GM12878 (cell line): Measurements from ENCODE around the gene SCD5. TPM values are rescaled to one million over a fixed set of nuclear protein-coding genes. Genes with fewer than 3 reads are reported as not detected.

Source experiments
- ATAC-seq: fragments of 200-7000 bp; cut with Tn5 transposase; 3 replicates; pipeline ENCODE4 v1.9.1; 2020; ENCODE audit warnings: mild to moderate bottlenecking, moderate library complexity
- BruUV-seq: library from RNA; stranded (reverse); fragments of 400-500 nt; replicated peaks from 2 replicates; lab custom pipeline; 2021; lab: Mats Ljungman, UMichigan
- CTCF ChIA-PET: fragments of 300-600 bp; sonication (Branson Sonifier 250); formaldehyde crosslinking; extraction: SDS; loops from one replicate; lab custom pipeline; 2021; ENCODE audit warnings: inconsistent platforms; lab: Yijun Ruan, JAX
- POLR2A ChIA-PET: fragments of 350-600 bp; formaldehyde crosslinking; extraction: SDS; loops from one replicate; lab custom pipeline; 2021; ENCODE audit warnings: inconsistent platforms; lab: Charles Lee
- RAD21 ChIA-PET: fragments of 300-600 bp; sonication (Branson Sonifier 250); formaldehyde crosslinking; loops from one replicate; lab custom pipeline; 2023; ENCODE audit warnings: antibody characterized with exemption; ENCODE audit not compliant: unreplicated experiment; lab: Charles Lee
- SMC1A ChIA-PET: fragments of 300-600 bp; sonication (Branson Sonifier 250); formaldehyde crosslinking; loops from one replicate; lab custom pipeline; 2023; ENCODE audit not compliant: unreplicated experiment, uncharacterized antibody; lab: Charles Lee
- DNase-seq: peaks from one replicate; pipeline ENCODE4 v3.0.0-alpha.2; 2011; ENCODE audit warnings: low read depth, low spot score
- FAIRE-seq: peaks from 3 replicates; lab custom pipeline; 2011; peaks lifted over from hg19 to GRCh38; lab: Jason Lieb, UNC
- H2AFZ ChIP-seq: 2 replicates; pipeline ENCODE4 v1.6.0; 2011; ENCODE audit warnings: low read depth, low read length, control low read depth; ENCODE audit not compliant: control insufficient read depth
- H3K27ac ChIP-seq: 2 replicates; pipeline ENCODE4 v1.5.1; 2011; ENCODE audit warnings: control low read depth; ENCODE audit not compliant: control insufficient read depth, insufficient read depth
- H3K27me3 ChIP-seq, 2 experiments: replicated peaks in 1 of 2; 2 replicates each; pipeline versions ENCODE4 v1.6.0 to v1.6.1; 2011; ENCODE audit warnings: low read length in 1 of 2; ENCODE audit not compliant: control insufficient read depth in 2 of 2, insufficient read depth in 2 of 2
- H3K36me3 ChIP-seq, 2 experiments: 2 replicates each; pipeline ENCODE4 v1.5.1; 2011; ENCODE audit warnings: low read length in 1 of 2; ENCODE audit not compliant: control insufficient read depth in 2 of 2, insufficient read depth in 2 of 2
- H3K4me1 ChIP-seq: 2 replicates; pipeline ENCODE4 v1.6.1; 2011; ENCODE audit warnings: mild to moderate bottlenecking, low read length, moderate library complexity, mixed read lengths; ENCODE audit not compliant: control insufficient read depth, insufficient read depth
- H3K4me2 ChIP-seq: 2 replicates; pipeline ENCODE4 v1.6.0; 2011; ENCODE audit warnings: control low read depth; ENCODE audit not compliant: control insufficient read depth, insufficient read depth
- H3K4me3 ChIP-seq: fragments of 200-600 bp; sonication (generic); 2 replicates; pipeline ENCODE4 v1.5.1; 2016
- H3K79me2 ChIP-seq: 2 replicates; pipeline ENCODE4 v1.6.0; 2011; ENCODE audit warnings: low read length; ENCODE audit not compliant: control insufficient read depth, insufficient read depth
- H3K9ac ChIP-seq: 2 replicates; pipeline ENCODE4 v1.8.0; 2011; ENCODE audit warnings: low read length, control low read depth, mixed read lengths; ENCODE audit not compliant: control insufficient read depth, insufficient read depth
- H3K9me3 ChIP-seq: replicated peaks from 3 replicates; pipeline ENCODE4 v1.5.1; 2011; ENCODE audit warnings: mild to moderate bottlenecking, low read length; ENCODE audit not compliant: control insufficient read depth, insufficient read depth
- H4K20me1 ChIP-seq: 2 replicates; pipeline ENCODE4 v1.6.0; 2011; ENCODE audit not compliant: control insufficient read depth, insufficient read depth
- CBX3 ChIP-seq: fragments of 200-600 bp; sonication (generic); IDR thresholded peaks from 2 replicates; pipeline ENCODE4 v1.6.1; 2016; ENCODE audit warnings: low read depth, borderline replicate concordance
- CREM ChIP-seq: IDR thresholded peaks from 2 replicates; pipeline ENCODE4 v1.6.1; 2014; ENCODE audit warnings: antibody characterized with exemption, low read depth
- GABPA ChIP-seq: IDR thresholded peaks from 2 replicates; pipeline ENCODE4 v1.6.1; 2014; ENCODE audit warnings: antibody characterized with exemption, low read depth, mild to moderate bottlenecking, inconsistent platforms
- MTA2 ChIP-seq: fragments of 450-650 bp; IDR thresholded peaks from 2 replicates; pipeline ENCODE4 v1.6.1; 2016; ENCODE audit warnings: low read depth, mild to moderate bottlenecking, moderate library complexity
- MYC ChIP-seq: IDR thresholded peaks from 2 replicates; pipeline ENCODE4 v1.6.1; 2011; ENCODE audit warnings: mild to moderate bottlenecking, low read length, moderate library complexity, inconsistent platforms; ENCODE audit not compliant: insufficient read depth, insufficient replicate concordance, insufficient read length, severe bottlenecking
- NR2F1 ChIP-seq: fragments of 450-650 bp; conservative IDR thresholded peaks from 2 replicates; pipeline ENCODE4 v1.6.1; 2017; ENCODE audit warnings: mild to moderate bottlenecking
- PML ChIP-seq: IDR thresholded peaks from 2 replicates; pipeline ENCODE4 v1.6.1; 2012; ENCODE audit warnings: low read length, inconsistent platforms
- POLR2A ChIP-seq: IDR thresholded peaks from 2 replicates; pipeline ENCODE4 v1.6.1; 2011; ENCODE audit warnings: low read depth, mild to moderate bottlenecking, low read length
- POLR2AphosphoS2 ChIP-seq: IDR thresholded peaks from 2 replicates; pipeline ENCODE4 v1.6.1; 2011; ENCODE audit warnings: low read depth, mild to moderate bottlenecking, low read length, improper control_type of control experiment, moderate library complexity
- SMAD5 ChIP-seq: IDR thresholded peaks from 2 replicates; pipeline ENCODE4 v1.6.1; 2016; ENCODE audit warnings: antibody characterized with exemption, low read depth
- SREBF1 ChIP-seq: IDR thresholded peaks from 2 replicates; pipeline ENCODE4 v1.6.1; 2012; ENCODE audit warnings: mild to moderate bottlenecking, low read length
- STAT1 ChIP-seq: fragments of 450-650 bp; conservative IDR thresholded peaks from 2 replicates; pipeline ENCODE4 v1.6.1; 2014; ENCODE audit warnings: antibody characterized with exemption, mild to moderate bottlenecking
- WGBS: methylation state at CpG from one replicate; pipeline ENCODE4 v1.1.6; 2016; ENCODE audit warnings: low lambda C conversion rate; ENCODE audit not compliant: insufficient replicate concordance, insufficient coverage; ENCODE audit errors: missing lambda C conversion rate; 5-methylcytosine and 5-hydroxymethylcytosine counted together
- in situ Hi-C: fragments of 300-500 bp; cut with MboI; formaldehyde crosslinking; loops from 9 replicates; pipeline ENCODE4 v1.14.3; 2018; ENCODE audit warnings: mixed read lengths
- intact Hi-C: fragments of 100-400 bp; cut with micrococcal nuclease; formaldehyde crosslinking; loops from one replicate; pipeline ENCODE4 v1.14.2; 2022; ENCODE audit not compliant: unreplicated experiment
- polyA plus RNA-seq, 11 experiments: library from polyadenylated mRNA; depleted of rRNA in 4 of 11; unstranded in 6 of 11; stranded (reverse) in 5 of 11; fragments of >200 nt; fragmentation: Nextera tagmentation in 4 of 11; fragmentation: Illumina TruSeq in 1 of 11; extraction: Ambion mirVana in 4 of 11; extraction: Trizol in 1 of 11; gene quantifications; 1 replicate in 1 of 11; 2 replicates in 10 of 11; pipeline versions ENCODE4 v1.2.1 to v1.2.3, GENCODE V29; 2011 to 2016; ENCODE audit warnings: inconsistent platforms in 2 of 11, missing spikeins in 2 of 11, low read depth in 1 of 11
- total RNA-seq, 4 experiments: library from RNA; depleted of rRNA in 3 of 4; stranded (reverse); fragments of >200 nt in 3 of 4; fragmentation: Illumina TruSeq in 1 of 4; extraction: Trizol in 1 of 4; gene quantifications; 2 replicates each; pipeline versions ENCODE4 v1.2.1 to v1.2.3, GENCODE V29; 2013 to 2021
- TF ChIP-seq, protein P1 (sequence below): IDR thresholded peaks from 2 replicates; pipeline ENCODE4 v1.6.1; 2012; ENCODE audit warnings: low read depth, low read length, improper control_type of control experiment
- TF ChIP-seq, protein P2 (sequence below): fragments of 150-350 bp; IDR thresholded peaks from 2 replicates; pipeline ENCODE4 v1.6.1; 2014; ENCODE audit warnings: mild to moderate bottlenecking, low read depth, low read length
- TF ChIP-seq, protein P3 (sequence below): IDR thresholded peaks from 2 replicates; pipeline ENCODE4 v1.6.1; 2012; ENCODE audit warnings: low read length, inconsistent platforms

The SCD5 gene
- total and polyA plus RNA-seq, 10 of the 15 experiments (the other 5 are each of a cell fraction or from before 2014, with no cell fraction given): 2.4 to 15.0 (median 4.2) TPM

DNA sequence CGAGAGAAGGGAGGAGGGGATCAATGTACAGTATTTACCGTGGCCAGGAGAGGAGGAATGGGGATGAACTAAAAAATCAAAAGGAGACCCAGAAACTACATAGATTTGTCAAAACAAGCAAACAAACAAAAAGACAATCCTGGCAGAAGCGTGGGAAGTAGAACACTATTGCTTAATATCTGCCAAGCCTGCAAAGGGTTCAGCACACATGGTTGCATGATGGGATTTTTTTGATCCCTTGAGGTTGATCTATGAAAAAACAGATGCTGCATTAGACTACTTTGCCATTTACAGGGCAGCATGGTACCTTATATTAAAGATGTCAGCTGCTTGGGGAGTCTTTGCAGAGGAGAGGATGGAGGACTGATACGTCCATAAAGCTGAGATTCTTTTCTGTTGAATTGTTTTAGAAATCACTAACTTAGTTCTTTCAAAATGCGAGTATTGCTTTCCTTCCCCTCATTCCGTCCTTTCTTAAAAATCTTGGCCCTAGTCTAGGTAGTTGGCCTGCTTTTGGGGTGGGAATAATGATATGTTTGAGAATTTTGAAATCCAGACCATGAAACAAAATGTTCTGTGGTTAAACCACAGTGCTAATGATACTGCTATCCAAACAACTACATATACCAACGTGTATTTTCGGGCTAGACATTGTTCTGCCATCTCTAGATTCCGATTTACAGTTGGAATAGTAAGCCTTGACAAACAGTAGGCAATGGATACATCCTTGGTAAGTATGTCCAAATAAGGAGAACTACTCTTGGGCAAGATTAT lies 197.2 kb downstream of the SCD5 start:
- CTCF ChIA-PET: no interaction called here
- no peaks in the 10 kb centered on the region for H3K36me3 ChIP-seq
- H2AFZ ChIP-seq: no peak overlapping the region
- no TSS peak for BruUV-seq
- no peak for DNase-seq
- no peak overlapping the region for H3K27ac ChIP-seq
- no peaks in the 10 kb centered on the region; a peak in 2 of 4 replicates for H3K27me3 ChIP-seq
- RAD21 ChIA-PET: no interaction called here
- POLR2A ChIA-PET: no interaction called here
- no peaks in the 10 kb centered on the region for H3K9me3 ChIP-seq
- TF ChIP-seq MTA2 (no peak), GABPA (no peak), POLR2A (no peak), MYC (no peak), PML (no peak), NR2F1 (no peak), CREM (no peak), SREBF1 (no peak), POLR2AphosphoS2 (no peak), SMAD5 (no peak), CBX3 (no peak), STAT1 (no peak)
- TF ChIP-seq, protein P1, sequence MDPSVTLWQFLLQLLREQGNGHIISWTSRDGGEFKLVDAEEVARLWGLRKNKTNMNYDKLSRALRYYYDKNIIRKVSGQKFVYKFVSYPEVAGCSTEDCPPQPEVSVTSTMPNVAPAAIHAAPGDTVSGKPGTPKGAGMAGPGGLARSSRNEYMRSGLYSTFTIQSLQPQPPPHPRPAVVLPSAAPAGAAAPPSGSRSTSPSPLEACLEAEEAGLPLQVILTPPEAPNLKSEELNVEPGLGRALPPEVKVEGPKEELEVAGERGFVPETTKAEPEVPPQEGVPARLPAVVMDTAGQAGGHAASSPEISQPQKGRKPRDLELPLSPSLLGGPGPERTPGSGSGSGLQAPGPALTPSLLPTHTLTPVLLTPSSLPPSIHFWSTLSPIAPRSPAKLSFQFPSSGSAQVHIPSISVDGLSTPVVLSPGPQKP: no peak
- TF ChIP-seq, protein P2, sequence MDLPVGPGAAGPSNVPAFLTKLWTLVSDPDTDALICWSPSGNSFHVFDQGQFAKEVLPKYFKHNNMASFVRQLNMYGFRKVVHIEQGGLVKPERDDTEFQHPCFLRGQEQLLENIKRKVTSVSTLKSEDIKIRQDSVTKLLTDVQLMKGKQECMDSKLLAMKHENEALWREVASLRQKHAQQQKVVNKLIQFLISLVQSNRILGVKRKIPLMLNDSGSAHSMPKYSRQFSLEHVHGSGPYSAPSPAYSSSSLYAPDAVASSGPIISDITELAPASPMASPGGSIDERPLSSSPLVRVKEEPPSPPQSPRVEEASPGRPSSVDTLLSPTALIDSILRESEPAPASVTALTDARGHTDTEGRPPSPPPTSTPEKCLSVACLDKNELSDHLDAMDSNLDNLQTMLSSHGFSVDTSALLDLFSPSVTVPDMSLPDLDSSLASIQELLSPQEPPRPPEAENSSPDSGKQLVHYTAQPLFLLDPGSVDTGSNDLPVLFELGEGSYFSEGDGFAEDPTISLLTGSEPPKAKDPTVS: no peak
- TF ChIP-seq, protein P3, sequence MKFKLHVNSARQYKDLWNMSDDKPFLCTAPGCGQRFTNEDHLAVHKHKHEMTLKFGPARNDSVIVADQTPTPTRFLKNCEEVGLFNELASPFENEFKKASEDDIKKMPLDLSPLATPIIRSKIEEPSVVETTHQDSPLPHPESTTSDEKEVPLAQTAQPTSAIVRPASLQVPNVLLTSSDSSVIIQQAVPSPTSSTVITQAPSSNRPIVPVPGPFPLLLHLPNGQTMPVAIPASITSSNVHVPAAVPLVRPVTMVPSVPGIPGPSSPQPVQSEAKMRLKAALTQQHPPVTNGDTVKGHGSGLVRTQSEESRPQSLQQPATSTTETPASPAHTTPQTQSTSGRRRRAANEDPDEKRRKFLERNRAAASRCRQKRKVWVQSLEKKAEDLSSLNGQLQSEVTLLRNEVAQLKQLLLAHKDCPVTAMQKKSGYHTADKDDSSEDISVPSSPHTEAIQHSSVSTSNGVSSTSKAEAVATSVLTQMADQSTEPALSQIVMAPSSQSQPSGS: no peak
- intact Hi-C loops: no loop called here
- in situ Hi-C loops: no loop called here
- H3K9ac ChIP-seq: no peak overlapping the region
- no peaks in the 10 kb centered on the region for H4K20me1 ChIP-seq
- ATAC-seq: no peak
- H3K79me2 ChIP-seq: no peaks in the 10 kb centered on the region
- SMC1A ChIA-PET: no interaction called here
- 16% methylated on average over 9 of the region's 9 CpGs for WGBS
- no peak overlapping the region for H3K4me2 ChIP-seq
- no peak for FAIRE-seq
- H3K4me1 ChIP-seq: no peaks in the 10 kb centered on the region
- no peak overlapping the region for H3K4me3 ChIP-seq
